GM23338 (cell line): ENCODE data around the gene PTH1R. TPM values are rescaled to one million over a fixed set of nuclear protein-coding genes. Genes with fewer than 3 reads are reported as not detected.

Experiments used
- ATAC-seq: fragments of 200-7000 bp; cut with Tn5 transposase; 3 replicates; pipeline ENCODE4 v1.9.1; 2020
- DNase-seq: peaks from one replicate; pipeline ENCODE4 v3.0.0-alpha.2; 2015; ENCODE audit warnings: low spot score
- H2AFZ ChIP-seq: fragments of 200-600 bp; sonication (generic); 2 replicates; pipeline ENCODE4 v1.8.0; 2016; ENCODE audit warnings: antibody characterized with exemption, mild to moderate bottlenecking, moderate library complexity
- H3F3A ChIP-seq: fragments of 200-600 bp; sonication (generic); replicated peaks from 2 replicates; pipeline ENCODE4 v1.8.0; 2017; ENCODE audit warnings: antibody characterized with exemption, mixed run types, low read depth
- H3K27ac ChIP-seq: fragments of 200-600 bp; sonication (generic); 2 replicates; pipeline ENCODE4 v1.6.1; 2016; ENCODE audit warnings: low read depth
- H3K27me3 ChIP-seq: fragments of 200-600 bp; sonication (generic); 2 replicates; pipeline ENCODE4 v1.8.0; 2016; ENCODE audit warnings: mild to moderate bottlenecking, mixed run types, moderate library complexity; ENCODE audit not compliant: insufficient read depth
- H3K36me3 ChIP-seq: fragments of 200-600 bp; sonication (generic); 2 replicates; pipeline ENCODE4 v1.8.0; 2016; ENCODE audit warnings: mild to moderate bottlenecking; ENCODE audit not compliant: insufficient read depth
- H3K4me1 ChIP-seq: fragments of 200-600 bp; sonication (generic); 2 replicates; pipeline ENCODE4 v1.8.0; 2016; ENCODE audit warnings: mild to moderate bottlenecking, moderate library complexity; ENCODE audit not compliant: insufficient read depth
- H3K4me2 ChIP-seq: fragments of 200-600 bp; sonication (generic); 2 replicates; pipeline ENCODE4 v1.7.1; 2017; ENCODE audit warnings: mixed run types
- H3K4me3 ChIP-seq: fragments of 200-600 bp; sonication (generic); 2 replicates; pipeline ENCODE4 v1.6.1; 2016; ENCODE audit warnings: mixed run types
- H3K79me2 ChIP-seq: fragments of 200-600 bp; sonication (generic); replicated peaks from 2 replicates; pipeline ENCODE4 v1.8.0; 2017; ENCODE audit warnings: mild to moderate bottlenecking; ENCODE audit not compliant: insufficient read depth
- H3K9me2 ChIP-seq: fragments of 200-600 bp; sonication (generic); 2 replicates; pipeline ENCODE4 v1.8.0; 2017; ENCODE audit not compliant: insufficient read depth
- H4K20me1 ChIP-seq: fragments of 200-600 bp; sonication (generic); replicated peaks from 2 replicates; pipeline ENCODE4 v1.8.0; 2017; ENCODE audit warnings: mild to moderate bottlenecking; ENCODE audit not compliant: insufficient read depth
- H3K27ac Mint-ChIP-seq: 2 replicates; pipeline ENCODE4 v1.8.0; 2020; ENCODE audit warnings: inconsistent platforms, mild to moderate bottlenecking, moderate library complexity, mixed read lengths
- H3K27me3 Mint-ChIP-seq: 3 replicates; pipeline ENCODE4 v1.8.0; 2022; ENCODE audit warnings: low read depth, mild to moderate bottlenecking, moderate library complexity, mixed read lengths, inconsistent platforms; ENCODE audit not compliant: insufficient read depth, poor library complexity
- H3K36me3 Mint-ChIP-seq: 3 replicates; pipeline ENCODE4 v1.8.0; 2021; ENCODE audit warnings: low read depth, mild to moderate bottlenecking, inconsistent platforms, moderate library complexity, mixed read lengths
- H3K4me1 Mint-ChIP-seq: 3 replicates; pipeline ENCODE4 v1.8.0; 2020; ENCODE audit warnings: mild to moderate bottlenecking, inconsistent platforms, mixed read lengths
- H3K4me3 Mint-ChIP-seq: 3 replicates; pipeline ENCODE4 v1.8.0; 2021; ENCODE audit warnings: moderate library complexity, mild to moderate bottlenecking, inconsistent platforms, mixed read lengths
- H3K9me3 Mint-ChIP-seq: 3 replicates; pipeline ENCODE4 v1.8.0; 2020; ENCODE audit warnings: moderate library complexity, mild to moderate bottlenecking, inconsistent platforms, mixed read lengths
- CREB1 ChIP-seq: fragments of 250-450 bp; sonication (Bioruptor Pico); IDR thresholded peaks from 2 replicates; pipeline ENCODE4 v1.5.0; 2020; ENCODE audit warnings: low read depth, mild to moderate bottlenecking, moderate library complexity
- CTCF ChIP-seq, 2 experiments: fragments of 200-600 bp in 1 of 2; sonication (generic) in 1 of 2; conservative IDR thresholded peaks; 2 replicates each; pipeline versions ENCODE4 v1.5.1 to v1.6.1; 2016 to 2017; ENCODE audit warnings: antibody characterized with exemption in 2 of 2, low read depth in 2 of 2, mild to moderate bottlenecking in 2 of 2, moderate library complexity in 1 of 2
- ETS1 ChIP-seq: IDR thresholded peaks from 2 replicates; pipeline ENCODE4 v1.6.1; 2016; ENCODE audit warnings: antibody characterized with exemption
- EZH2 ChIP-seq: fragments of 200-600 bp; sonication (generic); IDR thresholded peaks from one replicate; pipeline ENCODE4 v1.8.0; 2017; ENCODE audit warnings: antibody characterized with exemption, mild to moderate bottlenecking, low read depth; ENCODE audit not compliant: unreplicated experiment
- EZH2phosphoT487 ChIP-seq: fragments of 200-600 bp; sonication (generic); IDR thresholded peaks from one replicate; pipeline ENCODE4 v1.8.1; 2018; ENCODE audit warnings: antibody characterized with exemption; ENCODE audit not compliant: unreplicated experiment
- JUNB ChIP-seq: IDR thresholded peaks from one replicate; pipeline ENCODE4 v1.6.1; 2016; ENCODE audit warnings: antibody characterized with exemption; ENCODE audit not compliant: unreplicated experiment
- NANOG ChIP-seq: IDR thresholded peaks from 2 replicates; pipeline ENCODE4 v1.6.1; 2016; ENCODE audit warnings: antibody characterized with exemption, borderline replicate concordance
- REST ChIP-seq: IDR thresholded peaks from one replicate; pipeline ENCODE4 v1.6.1; 2018; ENCODE audit warnings: antibody characterized with exemption; ENCODE audit not compliant: unreplicated experiment
- STAT1 ChIP-seq: IDR thresholded peaks from one replicate; pipeline ENCODE4 v1.6.1; 2016; ENCODE audit warnings: antibody characterized with exemption; ENCODE audit not compliant: unreplicated experiment
- ZNF114 ChIP-seq: fragments of 250-450 bp; sonication (Bioruptor Pico); IDR thresholded peaks from 2 replicates; pipeline ENCODE4 v1.5.0; 2020; ENCODE audit warnings: mild to moderate bottlenecking, moderate library complexity
- polyA plus RNA-seq: library from polyadenylated mRNA; unstranded; fragments of >200 nt; fragmentation: Nextera tagmentation; extraction: Ambion mirVana; gene quantifications from 2 replicates; pipeline ENCODE4 v1.2.1, GENCODE V29; 2016
- total RNA-seq: library from RNA; depleted of rRNA; stranded (reverse); fragments of >200 nt; shearing (Covaris generic); gene quantifications from 2 replicates; pipeline ENCODE4 v1.2.3, GENCODE V29; 2014

PTH1R gene
- total and polyA plus RNA-seq, 2 experiments from 2014 or later: 1.3 to 1.9 TPM

- no peak for TF ChIP-seq CREB1 (CRISPR knock-in tag)
- no peak for TF ChIP-seq EZH2phosphoT487
- TF ChIP-seq ETS1: no peak
- TF ChIP-seq NANOG: no peak
- no peak for TF ChIP-seq ZNF114 (CRISPR knock-in tag)
- no peak for TF ChIP-seq CTCF (conservative IDR thresholded peaks at IDR 0.05; ENCODE audit: low read depth in 2 of 2)
- no peak for TF ChIP-seq JUNB
- TF ChIP-seq STAT1: no peak
Observed at GRCh38 chr3:46851364-46852333, 25.9 kb upstream of the PTH1R start (continued).

GRCh38 chr3:46852334-46852720 is 25.2 kb upstream of the PTH1R start:
- H3K27ac ChIP-seq: no peak overlapping the region
- Mint-ChIP-seq H3K9me3 (no peaks in the 10 kb centered on the region), H3K27ac (no peak overlapping the region), H3K27me3 (peaks cover 27% of the 10 kb centered on the region), H3K36me3 (no peaks in the 10 kb centered on the region), H3K4me1 (peaks cover 4% of the 10 kb centered on the region; the same call in 2 of the 3 replicates), H3K4me3 (no peak overlapping the region)
- 0 out of 2 replicates have a peak, but pooled peaks cover 2% of the 10 kb centered on the region for H3F3A ChIP-seq
- H2AFZ ChIP-seq: no peak overlapping the region
- H3K27me3 ChIP-seq: 0 out of 2 replicates have a peak, but pooled peaks cover 1% of the 10 kb centered on the region
- H3K9me2 ChIP-seq: no peaks in the 10 kb centered on the region
- H3K36me3 ChIP-seq: no peaks in the 10 kb centered on the region
- no peaks in the 10 kb centered on the region for H3K79me2 ChIP-seq
- no peaks in the 10 kb centered on the region for H4K20me1 ChIP-seq
- ATAC-seq (no peak), DNase-seq (no peak)
- peaks cover 4% of the 10 kb centered on the region for H3K4me1 ChIP-seq
- H3K4me2 ChIP-seq: no peak overlapping the region
- H3K4me3 ChIP-seq: no peak overlapping the region
- TF ChIP-seq STAT1: no peak
- TF ChIP-seq EZH2: no peak
- no peak for TF ChIP-seq EZH2phosphoT487
- TF ChIP-seq CTCF (conservative IDR thresholded peaks at IDR 0.05; ENCODE audit: low read depth in 2 of 2): no peak
- TF ChIP-seq ETS1: no peak
- no peak for TF ChIP-seq REST
